CD14-positive monocyte (primary cell): Measurements from ENCODE around the gene PTGR2. TPM values are rescaled to one million over a fixed set of nuclear protein-coding genes. Genes with fewer than 3 reads are reported as not detected.
"Not testable (repeated sequence)": the region's sequence is repeated elsewhere in the genome, so short reads cannot be mapped to it uniquely, and the experiment has no call there.

Experiments
- DNase-seq, 3 donors: peaks; one replicate each; pipeline ENCODE4 v3.0.0-alpha.2; 2011 to 2022
- H2AFZ ChIP-seq: 2 replicates; pipeline ENCODE4 v1.6.0; 2012; ENCODE audit warnings: mild to moderate bottlenecking, low read depth, low read length, inconsistent platforms; ENCODE audit not compliant: insufficient read depth, poor library complexity, severe bottlenecking
- H3K27ac ChIP-seq, 2 donors: 1 replicate in 1 of 2; 2 replicates in 1 of 2; pipeline ENCODE4 v1.5.1; 2012 to 2013; ENCODE audit warnings: low read length in 2 of 2, control low read depth in 1 of 2, inconsistent platforms in 1 of 2, low read depth in 1 of 2, mild to moderate bottlenecking in 1 of 2
- H3K27me3 ChIP-seq, 2 donors: one replicate each; pipeline versions ENCODE4 v1.6.0 to v1.6.1; 2011 to 2013; ENCODE audit warnings: low read length in 2 of 2; ENCODE audit not compliant: control insufficient read depth in 2 of 2, insufficient read depth in 2 of 2
- H3K36me3 ChIP-seq, 2 donors: replicated peaks in 1 of 2; 1 replicate in 1 of 2; 2 replicates in 1 of 2; pipeline versions ENCODE4 v1.5.1 to v1.6.1; 2012 to 2013; ENCODE audit warnings: low read length in 2 of 2, control low read depth in 1 of 2, inconsistent platforms in 1 of 2, mild to moderate bottlenecking in 1 of 2; ENCODE audit not compliant: insufficient read depth in 2 of 2, control insufficient read depth in 1 of 2
- H3K4me1 ChIP-seq, 2 donors: 1 replicate in 1 of 2; 2 replicates in 1 of 2; pipeline versions ENCODE4 v1.5.1 to v1.6.1; 2012 to 2013; ENCODE audit warnings: low read length in 2 of 2, control low read depth in 1 of 2, inconsistent platforms in 1 of 2, mild to moderate bottlenecking in 1 of 2, moderate library complexity in 1 of 2; ENCODE audit not compliant: insufficient read depth in 2 of 2, control insufficient read depth in 1 of 2
- H3K4me2 ChIP-seq: replicated peaks from 2 replicates; pipeline ENCODE3; 2012; ENCODE audit warnings: low read length, moderate library complexity, mild to moderate bottlenecking; ENCODE audit not compliant: poor library complexity, severe bottlenecking; ENCODE audit errors: extremely low read depth
- H3K4me3 ChIP-seq, 3 experiments: fragments of 200-600 bp in 1 of 3; sonication (generic) in 1 of 3; replicated peaks in 1 of 3; 1 replicate in 2 of 3; 2 replicates in 1 of 3; pipeline ENCODE4 v1.5.1; 2011 to 2013; ENCODE audit warnings: low read length in 3 of 3, mild to moderate bottlenecking in 3 of 3, control low read depth in 2 of 3, low read depth in 2 of 3, inconsistent platforms in 1 of 3, moderate library complexity in 1 of 3
- H3K79me2 ChIP-seq: 2 replicates; pipeline ENCODE4 v1.6.0; 2012; ENCODE audit warnings: mild to moderate bottlenecking, control low read depth, inconsistent platforms, low read length, moderate library complexity; ENCODE audit not compliant: insufficient read depth
- H3K9ac ChIP-seq: 2 replicates; pipeline ENCODE4 v1.6.0; 2017; ENCODE audit warnings: low read length, mild to moderate bottlenecking; ENCODE audit not compliant: insufficient read depth, poor library complexity, severe bottlenecking
- H3K9me3 ChIP-seq, 2 donors: replicated peaks in 1 of 2; 1 replicate in 1 of 2; 2 replicates in 1 of 2; pipeline versions ENCODE4 v1.5.1 to v1.6.1; 2012 to 2013; ENCODE audit warnings: low read length in 2 of 2, control low read depth in 1 of 2; ENCODE audit not compliant: control insufficient read depth in 1 of 2, insufficient read depth in 1 of 2
- H4K20me1 ChIP-seq: 2 replicates; pipeline ENCODE4 v1.6.0; 2012; ENCODE audit warnings: mild to moderate bottlenecking, low read length, control low read depth, moderate library complexity; ENCODE audit not compliant: insufficient read depth
- H3K27ac Mint-ChIP-seq, 7 donors: one replicate each; pipeline ENCODE4 v1.8.0; 2020; ENCODE audit warnings: mild to moderate bottlenecking in 7 of 7, mixed read lengths in 7 of 7, moderate library complexity in 6 of 7, inconsistent platforms in 2 of 7
- H3K27me3 Mint-ChIP-seq, 3 donors: one replicate each; pipeline ENCODE4 v1.8.0; 2021 to 2022; ENCODE audit warnings: low read depth in 3 of 3, mild to moderate bottlenecking in 3 of 3, mixed read lengths in 3 of 3, moderate library complexity in 3 of 3, inconsistent platforms in 1 of 3
- H3K36me3 Mint-ChIP-seq, 2 donors: one replicate each; pipeline ENCODE4 v1.8.0; 2020; ENCODE audit warnings: mixed read lengths in 2 of 2, inconsistent platforms in 1 of 2, mild to moderate bottlenecking in 1 of 2
- H3K4me1 Mint-ChIP-seq: one replicate; pipeline ENCODE4 v1.8.0; 2020; ENCODE audit warnings: mild to moderate bottlenecking, mixed read lengths
- H3K4me3 Mint-ChIP-seq, 2 donors: one replicate each; pipeline ENCODE4 v1.8.0; 2020; ENCODE audit warnings: mild to moderate bottlenecking in 2 of 2, mixed read lengths in 2 of 2, moderate library complexity in 1 of 2
- H3K9me3 Mint-ChIP-seq, 7 donors: one replicate each; pipeline ENCODE4 v1.8.0; 2020 to 2022; ENCODE audit warnings: mixed read lengths in 7 of 7, mild to moderate bottlenecking in 6 of 7, moderate library complexity in 6 of 7, inconsistent platforms in 2 of 7
- CTCF ChIP-seq: fragments of 200-600 bp; IDR thresholded peaks from one replicate; pipeline ENCODE4 v1.8.0; 2022; ENCODE audit warnings: antibody characterized with exemption, mild to moderate bottlenecking
- WGBS: methylation state at CpG from one replicate; pipeline ENCODE4 v1.1.5; 2013; ENCODE audit warnings: missing lambda C conversion rate; ENCODE audit not compliant: insufficient coverage; 5-methylcytosine and 5-hydroxymethylcytosine counted together
- intact Hi-C, 2 donors: fragments of 100-400 bp; cut with micrococcal nuclease; formaldehyde crosslinking; loops; one replicate each; pipeline versions ENCODE4 v1.15.0 to v1.15.1; 2023
- polyA plus RNA-seq, 3 donors: library from polyadenylated mRNA; depleted of rRNA in 1 of 3; unstranded in 2 of 3; stranded (reverse) in 1 of 3; fragments of 300-500 nt in 2 of 3; fragments of >200 nt in 1 of 3; fragmentation: Illumina TruSeq in 2 of 3; gene quantifications; 1 replicate in 2 of 3; 2 replicates in 1 of 3; pipeline ENCODE4 v1.2.3, GENCODE V29; 2012 to 2021

PTGR2 gene
- polyA plus RNA-seq, 3 donors = 1.1 to 3.8 (median 1.1) TPM

- no CpG with 5 or more reads among the region's 4 CpGs for WGBS
- H3K27ac ChIP-seq = no peak overlapping the region
Measured at GRCh38 chr14:73834261-73834625, 17.4 kb upstream of the PTGR2 start.

DNA sequence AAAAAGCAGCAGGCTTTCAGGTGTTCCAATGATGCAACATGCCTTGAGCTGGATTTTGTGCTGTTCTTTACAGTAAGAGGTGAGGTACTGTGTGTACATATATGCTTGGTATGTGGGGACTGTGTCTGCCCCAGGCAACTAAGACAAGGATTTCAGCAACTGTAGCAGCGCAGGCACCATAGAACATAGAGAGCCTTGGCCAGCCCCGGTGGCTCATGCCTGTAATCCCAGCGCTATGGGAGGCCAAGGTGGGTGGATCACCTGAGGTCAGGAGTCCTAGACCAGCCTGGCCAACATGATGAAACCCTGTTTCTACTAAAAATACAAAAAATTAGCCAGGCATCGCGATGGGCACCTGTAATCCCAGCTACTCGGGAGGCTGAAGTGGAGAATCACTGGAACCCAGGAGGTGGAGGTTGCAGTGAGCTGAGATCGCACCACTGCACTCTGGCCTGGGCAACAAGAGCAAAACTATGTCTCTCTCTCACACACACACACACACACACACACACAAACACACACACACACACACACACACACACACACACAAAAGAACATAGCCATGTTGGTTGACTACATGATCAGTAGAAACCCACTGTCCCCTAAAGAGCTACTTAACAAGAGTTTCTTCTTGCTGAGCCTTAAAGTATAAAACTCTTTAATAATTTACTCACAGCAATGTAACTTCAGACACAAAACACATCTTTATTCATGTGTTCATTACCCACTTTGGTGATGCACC is 13.2 kb upstream of the PTGR2 start:
- H3K27me3 Mint-ChIP-seq, H3K27me3 ChIP-seq, H3K9ac ChIP-seq, H3K36me3 Mint-ChIP-seq, H3K27ac ChIP-seq, H2AFZ ChIP-seq, H3K4me3 Mint-ChIP-seq, H3K9me3 ChIP-seq, H3K79me2 ChIP-seq, intact Hi-C loops, H3K4me1 ChIP-seq, H3K36me3 ChIP-seq, H3K4me3 ChIP-seq, DNase-seq, H4K20me1 ChIP-seq, H3K27ac Mint-ChIP-seq, H3K9me3 Mint-ChIP-seq, H3K4me2 ChIP-seq: not testable (repeated sequence)
- H3K4me1 Mint-ChIP-seq = peaks cover 11% of the 10 kb centered on the region
- 100% methylated on average over 2 of the region's 7 CpGs for WGBS

More at GRCh38 chr14:73834261-73834625, 17.4 kb upstream of the PTGR2 start:
- Histone ChIP-seq H2AFZ (no peak overlapping the region), H3K4me2 (no peak overlapping the region), H3K79me2 (no peaks in the 10 kb centered on the region), H3K27me3 (no peaks in the 10 kb centered on the region), H3K4me3 (no peak overlapping the region), H3K4me1 (peaks cover 4 to 5% of the 10 kb centered on the region in 2 donors), H4K20me1 (no peaks in the 10 kb centered on the region), H3K9me3 (no peaks in the 10 kb centered on the region), H3K9ac (no peak overlapping the region), H3K36me3 (no peaks in the 10 kb centered on the region)
- H3K36me3 Mint-ChIP-seq = no peaks in the 10 kb centered on the region
- peaks cover 0 to 1% (median 0%) of the 10 kb centered on the region in 7 donors for H3K9me3 Mint-ChIP-seq
- DNase-seq = no peak
- H3K4me3 Mint-ChIP-seq = no peak overlapping the region
- peaks cover 2 to 5% (median 2%) of the 10 kb centered on the region in 3 donors for H3K27me3 Mint-ChIP-seq
- intact Hi-C loops = loop anchor here in 1 of 2 donors (1.0 kb wide), 1 partner anchor 13 kb away; no protein-coding TSS in a partner anchor
- H3K4me1 Mint-ChIP-seq = peaks cover 12% of the 10 kb centered on the region
- H3K27ac Mint-ChIP-seq = no peak overlapping the region
- no peak for TF ChIP-seq CTCF
